NCI-H2196 (cell line): ENCODE measurements around the gene MRPL1.
"Not testable (repeated sequence)": the region's sequence is repeated elsewhere in the genome, so short reads cannot be mapped to it uniquely, and the experiment has no call there.

ENCODE experiments used
- DNase-seq: peaks from one replicate; lab custom pipeline; 2025; ENCODE audit not compliant: unreplicated experiment; lab: John Stamatoyannopoulos, UW

The MRPL1 gene

DNA sequence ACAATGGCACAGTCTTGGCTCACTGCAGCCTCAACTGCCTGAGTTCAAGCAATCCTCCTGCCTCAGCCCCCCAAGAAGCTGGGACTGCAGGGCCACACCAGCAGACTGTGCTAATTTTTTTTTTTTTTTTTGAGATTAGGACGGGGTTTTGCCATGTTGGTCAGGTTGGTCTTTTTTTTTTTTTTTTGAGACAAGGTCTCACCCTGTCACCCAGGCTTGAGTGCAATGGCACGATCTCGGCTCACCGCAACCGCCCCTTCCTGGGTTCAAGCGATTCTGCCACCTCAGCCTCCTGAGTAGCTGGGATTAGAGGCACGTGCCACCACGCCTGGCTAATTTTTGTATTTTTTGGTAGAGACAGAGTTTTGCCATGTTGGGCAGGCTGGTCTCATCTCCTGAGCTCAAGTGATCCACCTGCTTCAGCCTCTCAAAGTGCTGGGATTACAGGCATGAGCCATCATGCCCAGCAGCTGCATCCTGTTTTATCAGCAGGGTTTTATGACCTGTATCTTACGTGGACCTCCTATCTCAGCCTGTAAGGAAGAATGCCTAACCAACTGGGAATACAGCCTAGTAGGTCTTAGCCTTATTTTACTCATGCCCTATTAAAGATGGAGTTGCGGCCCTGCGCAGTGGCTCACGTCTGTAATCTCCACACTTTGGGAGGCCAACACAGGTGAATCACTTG is 13.2 kb upstream of the MRPL1 start:
- DNase-seq, result peak; percentile 26

DNA sequence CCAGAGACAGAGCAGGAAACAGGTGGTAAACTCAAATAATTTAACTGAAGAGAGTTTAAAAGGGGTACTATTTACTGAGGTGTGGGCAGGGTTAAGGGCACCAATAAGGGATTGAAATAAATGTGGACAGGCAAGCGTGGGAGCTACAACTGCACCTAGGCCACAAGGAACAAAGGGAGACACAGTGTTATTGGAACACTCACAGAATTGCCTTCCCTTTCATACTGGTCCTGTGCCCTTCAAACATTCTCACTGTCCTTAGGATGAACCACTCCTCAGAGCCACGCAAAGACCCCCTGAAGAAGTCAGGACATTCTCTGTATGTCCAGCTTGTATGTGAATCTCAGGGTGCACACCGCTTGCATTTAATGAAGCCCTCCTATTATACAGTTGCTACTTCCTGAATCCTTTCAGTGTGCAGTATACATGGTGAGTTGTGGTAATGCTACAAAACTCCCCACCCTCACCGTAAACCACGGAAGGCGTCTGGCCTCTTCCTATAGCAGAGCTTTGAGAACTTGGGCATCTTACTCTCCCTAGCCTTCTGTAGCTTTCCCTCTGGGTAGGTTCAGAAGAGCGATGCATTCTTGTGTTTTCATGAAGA is 9.6 kb upstream of the MRPL1 start:
- DNase-seq, result no peak

DNA sequence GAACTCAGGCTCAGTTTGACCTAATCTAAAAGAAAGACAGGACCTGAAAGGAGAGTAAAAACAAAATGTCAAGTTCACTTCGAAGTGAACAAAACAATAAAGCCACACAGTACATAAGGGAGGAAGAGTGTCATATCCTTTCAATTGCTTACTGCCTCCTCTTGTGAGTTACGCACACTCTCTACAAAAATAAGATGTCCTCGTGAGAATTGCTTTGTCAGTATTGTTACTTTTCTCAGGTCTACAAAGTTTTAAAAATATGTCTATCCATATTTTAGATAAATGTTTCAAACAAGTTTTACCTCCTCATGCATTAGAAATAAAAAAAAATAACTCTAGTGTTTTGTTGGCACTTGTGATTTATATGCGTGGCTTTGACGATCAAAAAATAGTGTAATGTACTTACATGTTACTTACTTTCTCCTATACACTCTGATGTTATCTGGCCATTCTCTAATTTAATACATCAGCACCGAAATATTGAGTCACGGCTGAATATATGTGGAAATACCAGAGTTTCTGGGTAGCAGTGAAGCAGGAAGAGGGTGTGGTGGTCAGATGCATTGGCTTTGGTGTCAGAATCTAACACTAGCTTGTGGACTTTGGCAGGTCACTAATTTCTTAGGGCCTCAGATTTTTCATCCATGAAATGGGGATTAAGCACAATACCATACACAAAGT is 8.1 kb upstream of the MRPL1 start:
- DNase-seq, result no peak

DNA sequence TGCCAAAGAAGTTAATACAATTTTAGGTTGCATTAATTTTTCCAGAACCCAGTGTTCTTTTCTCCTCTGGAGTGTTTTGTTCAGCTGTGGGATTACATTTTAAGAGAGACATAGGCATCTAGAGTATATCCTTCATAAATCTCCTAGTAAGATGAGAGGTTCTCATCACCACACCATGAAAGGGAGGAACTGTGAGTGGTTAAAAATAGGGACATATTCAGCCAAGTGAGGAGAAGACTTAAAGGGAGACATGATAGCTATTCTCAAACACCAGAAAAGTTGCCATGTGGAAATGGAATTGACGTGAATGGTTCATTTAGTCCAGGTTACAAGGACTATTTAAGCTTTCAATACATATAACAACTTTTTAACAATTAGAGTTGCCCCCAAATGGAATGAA is 6.5 kb upstream of the MRPL1 start:
- no peak for DNase-seq

DNA sequence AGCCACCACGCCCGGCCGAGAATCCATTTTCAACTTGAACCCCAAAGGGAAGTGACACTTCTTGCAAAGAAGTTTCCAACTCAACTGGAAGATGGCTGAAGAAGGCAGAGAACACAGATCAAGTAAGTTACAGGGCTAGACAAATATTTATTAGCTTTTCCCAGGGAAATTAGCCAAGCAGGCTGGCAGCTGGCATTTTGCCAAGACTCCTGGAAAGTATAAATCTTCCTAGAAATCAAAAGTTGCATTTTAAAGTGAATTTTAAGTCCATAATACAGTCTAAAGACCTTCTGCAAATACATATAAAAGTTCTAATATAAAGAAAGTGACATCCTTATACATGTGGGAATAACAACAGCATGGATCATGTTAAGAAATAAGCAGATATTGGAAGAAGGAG is 3.4 kb upstream of the MRPL1 start:
- DNase-seq, result peak; percentile 2

DNA sequence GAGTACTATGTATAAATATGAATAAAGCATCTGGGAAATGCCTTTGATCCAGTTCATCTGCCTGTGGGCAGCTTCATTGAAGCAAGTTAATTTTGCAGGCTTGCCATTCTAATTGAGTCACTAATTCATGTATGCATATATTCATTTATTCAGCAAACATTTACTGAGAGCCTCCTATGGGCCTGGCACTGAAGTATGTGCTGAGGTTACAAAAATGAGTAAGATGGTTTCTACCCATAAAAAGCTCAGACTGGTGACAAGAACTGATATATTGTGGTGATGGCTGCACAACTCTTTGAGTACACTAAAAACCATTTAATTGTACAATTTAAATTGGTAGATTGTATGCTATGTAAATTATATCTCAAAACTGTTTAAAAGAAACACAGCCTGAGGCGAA is 1.1 kb upstream of the MRPL1 start:
- no peak for DNase-seq

DNA sequence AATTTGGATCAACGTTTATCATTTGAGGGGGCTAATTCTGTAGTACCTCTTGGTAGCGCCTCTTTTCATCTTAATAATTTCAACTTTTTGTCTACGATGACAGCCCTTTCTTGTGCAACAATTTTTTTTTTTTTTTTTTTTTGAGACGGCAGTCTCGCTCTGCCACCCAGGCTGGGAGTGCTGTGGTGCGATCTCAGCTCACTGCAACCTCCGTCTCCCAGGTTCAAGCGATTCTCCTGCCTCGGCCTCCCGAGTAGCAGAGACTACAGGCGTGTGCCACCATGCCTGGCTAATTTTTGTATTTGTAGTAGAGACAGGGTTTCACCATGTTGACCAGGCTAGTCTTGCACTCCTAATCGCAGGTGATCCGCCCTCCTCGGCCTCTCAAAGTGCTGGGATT is 711 bp downstream of the MRPL1 start:
- not testable (repeated sequence) for DNase-seq

DNA sequence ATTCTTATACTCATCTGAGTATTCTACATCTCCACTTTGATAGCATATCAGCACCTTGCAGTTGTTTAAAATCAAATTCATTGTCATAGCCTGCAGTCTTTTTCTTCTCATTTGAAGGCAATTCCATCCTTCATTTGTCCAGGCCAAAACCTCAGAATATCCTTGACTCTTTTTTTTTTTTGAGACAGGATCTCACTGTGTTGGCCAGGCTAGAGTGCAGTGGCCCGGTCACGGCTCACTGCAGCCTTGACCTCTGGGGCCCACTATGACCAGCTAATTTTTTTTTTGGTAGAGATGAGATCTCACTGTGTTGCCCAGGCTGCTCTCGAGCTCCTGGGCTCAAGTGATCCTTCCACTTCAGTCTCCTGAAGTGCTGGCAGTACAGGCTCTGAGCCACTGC is 2.6 kb downstream of the MRPL1 start:
- DNase-seq, result no peak

DNA sequence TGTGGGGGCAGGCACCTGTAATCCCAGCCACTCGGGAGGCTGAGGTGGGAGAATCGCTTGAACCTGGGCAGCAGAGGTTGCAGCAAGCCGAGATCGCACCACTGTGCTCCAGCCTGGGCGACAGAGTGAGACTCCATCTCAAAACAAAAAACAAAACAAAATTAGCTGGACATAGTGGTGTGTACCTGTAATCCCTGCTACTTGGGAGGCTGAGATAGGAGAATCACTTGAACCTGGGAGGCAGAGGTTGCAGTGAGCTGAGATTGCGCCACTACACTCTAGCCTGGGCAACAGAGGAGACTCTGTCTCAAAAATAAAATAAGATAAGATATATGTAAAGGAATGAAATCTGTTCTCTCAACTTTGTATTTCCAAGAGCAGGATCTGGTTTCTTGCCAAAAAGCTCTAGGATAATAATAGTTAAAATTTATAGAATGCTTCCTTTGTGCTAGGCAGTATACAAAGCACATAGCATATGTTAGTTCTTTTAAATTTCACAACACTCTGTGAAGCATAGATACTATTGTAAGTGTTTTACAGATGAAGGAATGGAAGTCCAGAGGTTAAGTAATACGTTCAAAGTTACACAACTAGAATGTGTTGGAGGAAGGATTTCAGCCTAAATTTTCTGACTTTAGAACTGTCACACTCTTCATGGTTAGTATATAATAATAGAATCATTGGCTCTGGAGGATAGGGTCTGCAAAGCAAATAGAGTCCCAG is 10.3 kb downstream of the MRPL1 start:
- no peak for DNase-seq

DNA sequence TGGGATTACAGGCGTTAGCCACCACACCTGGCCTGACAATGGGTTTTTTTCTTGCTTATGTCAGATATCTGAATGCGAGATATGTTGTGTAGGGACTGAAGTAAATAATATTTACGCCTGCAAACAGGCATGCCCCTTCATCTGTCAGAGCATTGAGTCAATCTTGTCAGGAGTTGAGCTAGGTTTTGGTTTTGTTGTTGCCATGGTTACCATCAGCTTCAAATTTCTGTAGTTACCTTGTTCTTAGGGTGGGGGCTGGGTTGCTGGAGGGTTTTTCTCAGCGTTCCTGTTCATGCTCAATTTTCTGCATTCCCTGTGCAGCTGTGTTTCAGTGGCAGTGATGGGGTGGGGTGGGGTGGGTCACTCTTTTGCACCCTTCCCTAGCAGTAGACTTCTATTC is 14.5 kb downstream of the MRPL1 start:
- no peak for DNase-seq

DNA sequence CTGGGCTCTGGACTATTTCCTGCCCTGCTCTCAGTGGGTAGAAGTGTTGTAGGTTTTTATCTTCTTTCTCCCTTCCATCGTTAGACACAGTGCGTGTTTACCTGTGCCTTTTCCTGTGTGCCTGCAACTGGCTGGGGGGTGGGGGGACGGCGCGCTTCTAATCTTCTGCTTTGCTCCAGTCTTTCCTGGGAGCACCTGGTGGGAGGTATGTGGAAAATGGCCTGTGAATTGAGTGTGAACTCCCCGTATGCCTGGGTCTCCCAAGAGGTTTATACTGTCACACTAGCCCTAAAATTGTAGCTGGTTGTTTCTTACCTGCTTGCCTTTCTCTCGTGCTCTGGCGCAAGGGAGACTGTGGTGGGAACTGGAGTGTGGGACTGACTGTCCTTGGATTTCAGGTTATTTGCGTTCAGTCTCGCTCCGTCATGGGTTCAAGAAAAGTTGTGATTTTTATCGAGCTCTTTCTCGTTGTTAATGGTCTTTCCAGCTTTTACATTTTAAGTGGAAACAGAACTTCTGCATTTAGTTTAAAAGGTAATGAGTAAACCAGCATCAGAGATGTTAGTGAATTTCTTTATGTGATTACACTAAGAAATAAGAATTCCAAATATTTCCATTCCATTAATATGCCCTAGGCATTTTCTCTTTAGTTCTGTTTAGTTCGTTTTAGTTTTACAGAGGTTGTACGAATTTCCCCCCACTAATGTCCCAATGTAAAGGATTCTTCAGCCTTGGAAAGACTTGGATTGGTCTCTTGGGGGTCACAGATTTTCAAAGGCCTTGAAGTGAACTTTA is 15.3 kb downstream of the MRPL1 start:
- no peak for DNase-seq

DNA sequence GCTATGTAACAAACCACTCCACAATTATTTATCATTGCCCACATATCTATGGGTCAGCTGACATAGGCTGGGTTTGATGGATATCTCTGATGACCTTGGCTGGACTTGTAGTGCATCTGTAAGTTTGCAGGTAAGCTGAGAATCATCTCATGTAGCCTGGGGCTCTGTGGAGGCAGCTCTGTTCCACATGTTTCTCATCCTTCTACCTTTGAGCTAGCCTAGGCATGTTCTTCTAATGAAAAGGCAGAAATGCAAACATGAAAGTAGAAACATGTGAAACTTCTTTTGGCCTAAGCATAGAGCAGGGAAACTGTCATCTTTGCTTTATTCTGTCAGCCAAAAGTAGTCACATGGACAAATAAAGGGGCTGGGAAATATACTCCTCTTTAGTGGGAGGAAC is 18.2 kb downstream of the MRPL1 start:
- no peak for DNase-seq

DNA sequence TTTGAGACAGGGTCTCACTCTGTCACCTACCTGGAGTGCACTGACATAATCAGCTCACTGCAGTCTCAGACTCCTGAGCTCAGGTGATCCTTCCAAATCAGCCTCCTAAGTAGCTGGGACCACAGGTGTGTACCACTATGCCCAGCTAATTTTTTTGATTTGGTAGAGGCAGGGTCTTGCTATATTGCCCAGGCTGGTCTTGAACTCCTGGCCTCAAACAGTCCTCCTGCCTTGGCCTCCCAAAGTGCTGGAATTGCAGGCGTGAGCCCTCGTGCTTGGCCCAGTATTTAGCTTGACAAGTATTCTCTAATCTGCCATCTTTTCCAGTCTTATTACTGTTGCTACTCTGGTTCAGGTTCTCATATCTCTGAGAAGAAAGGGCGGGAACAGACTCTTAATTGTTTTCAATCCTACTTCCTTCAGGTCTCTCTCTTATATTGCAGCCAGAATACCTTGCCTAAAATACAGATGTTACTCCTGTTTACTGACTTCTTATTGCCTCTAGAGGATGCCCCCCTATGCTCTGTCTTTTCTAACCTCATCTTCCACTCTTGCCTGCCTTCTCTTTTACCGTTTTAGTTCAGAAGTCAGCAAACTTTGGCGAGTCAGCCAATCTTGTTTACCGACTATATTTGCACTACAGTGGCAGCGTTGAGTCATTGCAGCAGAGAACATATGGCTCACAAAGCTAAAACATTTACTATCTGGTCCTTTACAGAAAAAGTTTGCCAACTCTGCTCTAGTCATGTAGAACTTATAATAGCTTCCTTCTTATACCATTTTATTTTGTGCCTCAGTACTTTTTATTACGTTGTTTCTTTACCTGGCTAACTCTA is 19.0 kb downstream of the MRPL1 start:
- DNase-seq, result no peak

DNA sequence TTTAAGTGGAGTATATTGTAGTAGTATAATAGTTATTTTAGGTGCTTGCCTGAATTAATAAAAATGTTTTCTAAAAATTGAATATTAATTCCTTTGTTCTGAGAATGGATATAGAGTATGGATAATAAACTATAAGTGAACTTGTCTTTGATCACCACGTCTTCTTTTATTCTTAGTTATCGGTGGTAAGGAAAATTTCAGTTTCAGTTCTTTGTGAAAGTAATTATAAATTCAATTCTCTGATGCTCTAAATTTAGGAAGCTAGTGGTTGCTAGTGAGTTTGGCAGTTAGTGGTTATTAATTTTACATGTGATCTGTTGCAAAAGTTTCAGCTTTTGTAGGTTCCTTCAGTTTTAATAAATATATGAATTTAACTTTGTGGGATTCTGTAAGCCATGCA is 30.8 kb downstream of the MRPL1 start:
- no peak for DNase-seq

DNA sequence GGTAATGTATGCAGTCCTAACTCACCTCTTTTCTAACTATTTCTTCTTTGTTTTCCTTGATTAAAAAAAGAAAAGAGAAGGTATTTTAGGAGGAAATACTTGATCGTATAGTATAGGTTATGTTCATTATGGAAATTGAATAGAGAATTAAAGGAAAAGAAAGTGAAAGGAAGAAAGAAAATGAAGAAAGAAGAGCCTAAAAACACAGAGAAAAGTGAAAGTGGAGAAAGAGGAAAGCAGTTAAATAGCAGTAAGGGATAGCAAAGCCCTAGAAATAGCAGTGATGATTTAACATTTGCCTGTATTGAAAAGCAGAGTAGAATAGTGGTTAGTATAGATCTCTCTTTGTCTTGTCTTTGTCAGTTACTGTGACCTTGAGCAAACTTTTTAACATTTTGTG is 37.0 kb downstream of the MRPL1 start:
- DNase-seq, result no peak

DNA sequence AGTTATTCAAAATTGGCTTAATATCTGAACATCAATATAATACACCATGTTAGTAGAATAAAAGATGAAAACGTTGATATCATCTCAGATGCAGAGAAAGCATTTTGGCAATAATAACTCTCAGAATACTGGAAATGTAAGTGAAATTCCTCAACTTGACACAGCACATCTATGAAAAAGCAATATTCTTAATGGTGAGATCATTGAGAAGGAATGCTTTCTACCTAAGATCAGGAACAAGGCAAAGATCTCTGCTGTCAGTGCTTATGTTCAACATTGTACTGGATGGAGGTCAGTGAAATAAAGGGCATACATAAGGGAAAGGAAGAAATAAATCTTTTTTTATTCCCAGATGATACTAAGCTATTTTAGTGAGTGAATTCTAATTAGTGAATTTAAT is 40.6 kb downstream of the MRPL1 start:
- no peak for DNase-seq

DNA sequence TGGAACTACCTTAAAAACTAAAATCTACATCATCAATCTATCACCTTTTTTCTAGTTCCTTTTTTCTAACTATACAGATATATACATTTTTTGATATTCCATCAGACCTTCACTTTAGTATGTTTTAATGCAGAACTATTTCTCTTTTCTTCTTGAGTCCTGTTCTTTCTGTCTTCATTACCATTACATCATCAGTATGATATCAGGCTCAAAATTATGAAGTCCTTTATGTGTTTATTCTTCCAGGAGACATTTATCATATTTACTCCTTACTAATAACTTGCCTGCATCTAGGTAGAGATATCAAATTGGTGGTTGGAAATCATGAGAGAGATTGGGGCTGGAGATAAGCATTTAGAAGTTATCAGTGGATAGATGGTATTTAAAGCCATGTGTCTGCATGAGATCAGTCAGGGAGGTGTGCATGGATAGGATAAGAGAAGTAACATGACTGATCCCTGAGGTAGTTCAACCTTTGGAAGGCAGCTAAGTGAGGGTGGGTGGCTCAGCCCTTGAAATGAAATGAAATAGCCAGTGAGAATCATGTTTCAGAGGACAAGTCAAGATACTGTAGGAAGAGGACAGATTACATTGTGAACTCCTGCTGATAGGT is 43.1 kb downstream of the MRPL1 start:
- no peak for DNase-seq

DNA sequence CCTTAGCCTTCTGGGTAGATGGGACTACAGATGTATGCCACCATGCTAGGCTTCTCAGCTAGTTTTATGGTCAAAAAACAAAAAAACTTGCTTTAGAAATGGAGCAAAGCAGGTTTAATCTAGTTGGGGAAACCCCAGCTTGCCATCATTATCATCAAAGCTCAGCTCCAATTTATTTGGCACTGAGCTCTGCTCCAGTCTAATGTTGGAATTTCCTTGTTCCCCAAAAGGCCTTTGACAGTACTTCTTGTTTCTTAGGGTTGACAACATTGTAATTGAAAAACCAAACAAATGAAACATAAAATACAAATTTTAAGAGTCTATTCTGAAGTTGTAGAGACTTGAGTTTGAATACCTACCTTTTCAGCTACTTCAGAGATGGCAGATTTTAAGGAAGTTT is 48.0 kb downstream of the MRPL1 start:
- no peak for DNase-seq

DNA sequence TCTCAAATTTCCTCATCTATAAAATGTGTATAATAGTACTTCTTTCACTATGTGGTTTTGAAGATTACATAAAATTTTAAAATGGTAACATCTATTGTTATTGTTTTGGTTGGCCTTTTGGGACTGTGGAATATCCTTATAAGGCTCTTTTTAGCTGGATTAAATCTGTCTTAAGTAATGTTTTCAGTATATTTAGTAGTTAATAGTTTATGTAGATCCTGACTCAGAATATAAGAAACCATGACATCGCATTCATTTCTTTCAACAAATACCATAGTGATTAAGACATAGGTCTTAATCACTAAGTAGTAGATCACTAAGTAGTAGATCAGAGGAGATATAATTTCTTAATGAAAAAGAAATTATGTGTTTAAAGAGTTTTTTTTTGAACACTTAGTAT is 48.5 kb downstream of the MRPL1 start:
- DNase-seq, result no peak
